LNCAP (cell line): ENCODE results near the gene UBE2Q1.

Experiments used
- TF ChIP-seq, protein P1 (sequence below): fragments of 450-650 bp; IDR thresholded peaks from 2 replicates; pipeline ENCODE4 v1.5.1; 2017; ENCODE audit warnings: mild to moderate bottlenecking

Gene UBE2Q1

DNA sequence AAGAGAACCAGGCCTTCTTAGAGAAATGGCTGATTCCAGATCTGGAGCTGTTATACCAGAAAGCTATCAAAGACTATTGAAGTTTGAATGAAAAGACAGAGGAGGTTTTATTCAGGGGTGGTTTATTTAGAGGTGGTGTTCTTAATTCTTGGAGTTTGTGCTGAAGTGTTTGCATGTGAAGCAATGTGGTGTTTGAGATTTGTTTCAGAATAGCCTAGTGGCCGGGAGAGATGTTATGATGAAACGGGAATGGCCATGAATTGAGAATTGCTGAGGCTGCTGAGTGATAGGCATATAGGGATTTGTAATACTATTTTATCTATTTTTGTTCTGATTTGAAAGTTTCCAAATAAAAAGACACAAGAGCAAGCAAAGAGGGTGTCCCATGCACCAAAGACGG, 45.7 kb downstream of the UBE2Q1 start:
- TF ChIP-seq, protein P1, sequence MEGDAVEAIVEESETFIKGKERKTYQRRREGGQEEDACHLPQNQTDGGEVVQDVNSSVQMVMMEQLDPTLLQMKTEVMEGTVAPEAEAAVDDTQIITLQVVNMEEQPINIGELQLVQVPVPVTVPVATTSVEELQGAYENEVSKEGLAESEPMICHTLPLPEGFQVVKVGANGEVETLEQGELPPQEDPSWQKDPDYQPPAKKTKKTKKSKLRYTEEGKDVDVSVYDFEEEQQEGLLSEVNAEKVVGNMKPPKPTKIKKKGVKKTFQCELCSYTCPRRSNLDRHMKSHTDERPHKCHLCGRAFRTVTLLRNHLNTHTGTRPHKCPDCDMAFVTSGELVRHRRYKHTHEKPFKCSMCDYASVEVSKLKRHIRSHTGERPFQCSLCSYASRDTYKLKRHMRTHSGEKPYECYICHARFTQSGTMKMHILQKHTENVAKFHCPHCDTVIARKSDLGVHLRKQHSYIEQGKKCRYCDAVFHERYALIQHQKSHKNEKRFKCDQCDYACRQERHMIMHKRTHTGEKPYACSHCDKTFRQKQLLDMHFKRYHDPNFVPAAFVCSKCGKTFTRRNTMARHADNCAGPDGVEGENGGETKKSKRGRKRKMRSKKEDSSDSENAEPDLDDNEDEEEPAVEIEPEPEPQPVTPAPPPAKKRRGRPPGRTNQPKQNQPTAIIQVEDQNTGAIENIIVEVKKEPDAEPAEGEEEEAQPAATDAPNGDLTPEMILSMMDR, result no peak

GRCh38 chr1:154503898-154504297, 54.6 kb downstream of the UBE2Q1 start:
- TF ChIP-seq, protein P1, result no peak

GRCh38 chr1:154502744-154503115, 55.7 kb downstream of the UBE2Q1 start:
- TF ChIP-seq, protein P1, result no peak

DNA sequence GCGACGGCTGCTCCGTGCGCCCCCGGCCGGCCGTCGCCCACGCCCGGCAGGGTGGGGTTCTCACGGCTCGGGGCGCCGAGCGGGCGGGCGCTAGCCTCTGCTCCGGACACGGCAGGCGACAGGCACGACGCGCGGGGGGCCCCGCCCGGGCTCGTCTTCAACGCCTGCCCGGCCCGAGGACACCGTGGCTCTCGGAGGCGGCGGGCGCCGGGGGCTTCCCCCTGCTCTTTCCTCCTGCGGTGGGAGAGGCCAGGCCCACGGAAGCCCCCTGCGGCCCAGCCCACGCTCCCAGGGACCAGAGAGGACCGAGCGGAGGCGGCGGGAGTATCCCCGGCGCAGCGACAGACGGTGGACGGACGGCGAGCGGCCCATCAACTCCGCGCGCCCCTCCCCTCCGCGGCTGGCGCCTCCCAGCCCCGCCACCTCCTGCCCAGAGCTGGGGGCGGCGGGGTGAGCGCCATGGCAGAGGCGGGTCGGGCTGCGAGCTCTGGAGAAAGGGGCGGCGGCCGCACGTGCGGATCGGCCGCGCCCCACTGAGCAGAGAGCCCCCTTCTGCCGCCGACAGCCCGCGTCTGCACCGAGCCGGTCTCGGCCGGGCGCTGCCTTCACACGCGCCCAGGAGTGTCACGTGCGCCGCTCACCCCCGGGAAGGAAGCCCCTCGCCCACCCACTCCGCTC, 56.3 kb downstream of the UBE2Q1 start, which contains the start of the genes SHE and TDRD10:
Gene SHE, minus strand, starts transcription at position 347 of the 678 bp plus-strand sequence. CDS start 386 bp downstream, outside the sequence.
Gene TDRD10, plus strand, starts transcription at position 154 of the 678 bp plus-strand sequence. CDS start 4,685 bp downstream, outside the sequence.
- TF ChIP-seq, protein P1, result no peak

DNA sequence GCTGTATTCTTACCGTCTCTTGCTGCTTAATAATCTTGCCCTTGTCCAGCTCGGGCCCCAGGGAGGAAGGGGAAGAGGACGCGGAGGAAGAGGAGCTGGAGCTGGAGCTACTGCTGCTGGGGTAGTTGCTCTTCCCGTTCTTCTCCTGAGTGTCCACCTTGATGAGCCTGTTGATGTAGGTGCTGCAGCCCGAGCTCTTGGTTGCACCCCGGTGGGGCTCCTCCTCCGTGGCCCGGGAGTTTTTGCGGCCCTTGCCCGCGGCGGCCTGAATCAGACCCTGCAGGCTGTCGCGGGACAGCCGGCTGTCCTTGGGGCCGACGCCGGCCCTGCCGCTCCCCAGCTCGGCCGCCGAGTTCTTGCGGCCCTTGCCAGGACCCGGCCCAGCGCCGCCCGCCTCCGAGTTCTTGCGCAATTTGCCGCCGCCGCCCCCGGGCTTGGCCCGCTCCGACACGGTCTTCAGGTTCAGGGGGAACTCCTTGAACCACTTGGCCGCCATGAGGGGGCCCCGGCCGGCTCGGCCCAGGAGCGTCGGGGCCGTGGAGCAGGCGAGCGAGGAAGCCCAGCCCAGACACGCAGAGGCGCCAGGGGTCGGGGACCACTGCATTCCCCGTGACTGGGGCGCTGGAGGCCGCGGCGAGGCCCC, 56.9 kb downstream of the UBE2Q1 start:
- TF ChIP-seq, protein P1, result no peak

GRCh38 chr1:154500533-154500932, 57.9 kb downstream of the UBE2Q1 start:
- TF ChIP-seq, protein P1, result no peak

GRCh38 chr1:154499446-154499845, 59.0 kb downstream of the UBE2Q1 start:
- TF ChIP-seq, protein P1, result no peak
